Natural killer cell (primary cell): ENCODE data around the gene SPRR5. TPM values are rescaled to one million over a fixed set of nuclear protein-coding genes. Genes with fewer than 3 reads are reported as not detected.

Experiments used
- ATAC-seq, 3 donors: fragments of 150-1000 bp in 2 of 3; fragments of 200-7000 bp in 1 of 3; cut with Tn5 transposase; 1 replicate in 1 of 3; 2 replicates in 2 of 3; pipeline ENCODE4 v1.10.0; 2021; ENCODE audit warnings: mild to moderate bottlenecking in 2 of 3, moderate library complexity in 2 of 3
- DNase-seq, 2 donors: peaks; one replicate each; pipeline versions ENCODE4 v3.0.0 to v3.0.0-alpha.2; 2013 to 2021; ENCODE audit warnings: mixed read lengths in 1 of 2
- H3K27ac ChIP-seq: one replicate; pipeline ENCODE4 v1.5.1; 2013; ENCODE audit warnings: mild to moderate bottlenecking, low read length
- H3K27me3 ChIP-seq: one replicate; pipeline ENCODE4 v1.6.1; 2013; ENCODE audit warnings: low read length; ENCODE audit not compliant: control insufficient read depth, insufficient read depth
- H3K36me3 ChIP-seq: one replicate; pipeline ENCODE4 v1.6.1; 2013; ENCODE audit warnings: low read length; ENCODE audit not compliant: control insufficient read depth, insufficient read depth
- H3K4me1 ChIP-seq: one replicate; pipeline ENCODE4 v1.6.1; 2013; ENCODE audit warnings: low read length; ENCODE audit not compliant: control insufficient read depth, insufficient read depth
- H3K4me3 ChIP-seq: one replicate; pipeline ENCODE4 v1.5.1; 2013; ENCODE audit warnings: low read length
- H3K9me3 ChIP-seq: one replicate; pipeline ENCODE4 v1.6.1; 2013; ENCODE audit warnings: low read length; ENCODE audit not compliant: control insufficient read depth, insufficient read depth
- H3K27ac Mint-ChIP-seq, 2 donors: one replicate each; pipeline ENCODE4 v1.8.0; 2022; ENCODE audit warnings: mild to moderate bottlenecking in 2 of 2, mixed read lengths in 2 of 2, moderate library complexity in 1 of 2
- H3K27me3 Mint-ChIP-seq, 2 donors: one replicate each; pipeline ENCODE4 v1.8.0; 2022; ENCODE audit warnings: low read depth in 2 of 2, mixed read lengths in 2 of 2
- H3K36me3 Mint-ChIP-seq: one replicate; pipeline ENCODE4 v1.8.0; 2022; ENCODE audit warnings: mixed read lengths
- H3K4me1 Mint-ChIP-seq, 2 donors: one replicate each; pipeline ENCODE4 v1.8.0; 2022; ENCODE audit warnings: mixed read lengths in 2 of 2
- H3K4me3 Mint-ChIP-seq: one replicate; pipeline ENCODE4 v1.8.0; 2022; ENCODE audit warnings: mild to moderate bottlenecking, moderate library complexity, mixed read lengths
- H3K9me3 Mint-ChIP-seq, 2 donors: one replicate each; pipeline ENCODE4 v1.8.0; 2022; ENCODE audit warnings: mixed read lengths in 2 of 2
- WGBS: methylation state at CpG from one replicate; pipeline ENCODE4 v1.1.7; 2013; ENCODE audit warnings: missing lambda C conversion rate; ENCODE audit not compliant: insufficient coverage; 5-methylcytosine and 5-hydroxymethylcytosine counted together
- intact Hi-C: fragments of 100-400 bp; cut with micrococcal nuclease; formaldehyde crosslinking; loops from one replicate; pipeline ENCODE4 v1.14.2; 2022
- total RNA-seq, 4 donors: library from RNA; stranded (reverse); fragments of 120-200 nt in 1 of 4; gene quantifications; one replicate each; pipeline versions ENCODE4 v1.2.3 to v1.2.4, GENCODE V29; 2013 to 2022
- TF ChIP-seq, protein P1 (sequence below): fragments of 200-600 bp; IDR thresholded peaks from one replicate; pipeline ENCODE4 v1.8.0; 2022; ENCODE audit warnings: antibody characterized with exemption

SPRR5 gene
- total RNA-seq, 3 donors from 2014 or later (not counting 1 experiment from before 2014, with no cell fraction given): not detected

- Mint-ChIP-seq H3K36me3 (no peaks in the 10 kb centered on the region), H3K4me1 (no peaks in the 10 kb centered on the region), H3K4me3 (no peak overlapping the region), H3K9me3 (no peaks in the 10 kb centered on the region), H3K27ac (no peak overlapping the region), H3K27me3 (peaks cover 13 to 19% of the 10 kb centered on the region in 2 donors)
- intact Hi-C loops: no loop called here
- WGBS: 70% methylated on average over 7 of the region's 7 CpGs
- H3K27me3 ChIP-seq: peaks cover 2% of the 10 kb centered on the region
- no peaks in the 10 kb centered on the region for H3K4me1 ChIP-seq
- DNase-seq: no peak
- no peaks in the 10 kb centered on the region for H3K9me3 ChIP-seq
- no peak overlapping the region for H3K4me3 ChIP-seq
- TF ChIP-seq, protein P1, sequence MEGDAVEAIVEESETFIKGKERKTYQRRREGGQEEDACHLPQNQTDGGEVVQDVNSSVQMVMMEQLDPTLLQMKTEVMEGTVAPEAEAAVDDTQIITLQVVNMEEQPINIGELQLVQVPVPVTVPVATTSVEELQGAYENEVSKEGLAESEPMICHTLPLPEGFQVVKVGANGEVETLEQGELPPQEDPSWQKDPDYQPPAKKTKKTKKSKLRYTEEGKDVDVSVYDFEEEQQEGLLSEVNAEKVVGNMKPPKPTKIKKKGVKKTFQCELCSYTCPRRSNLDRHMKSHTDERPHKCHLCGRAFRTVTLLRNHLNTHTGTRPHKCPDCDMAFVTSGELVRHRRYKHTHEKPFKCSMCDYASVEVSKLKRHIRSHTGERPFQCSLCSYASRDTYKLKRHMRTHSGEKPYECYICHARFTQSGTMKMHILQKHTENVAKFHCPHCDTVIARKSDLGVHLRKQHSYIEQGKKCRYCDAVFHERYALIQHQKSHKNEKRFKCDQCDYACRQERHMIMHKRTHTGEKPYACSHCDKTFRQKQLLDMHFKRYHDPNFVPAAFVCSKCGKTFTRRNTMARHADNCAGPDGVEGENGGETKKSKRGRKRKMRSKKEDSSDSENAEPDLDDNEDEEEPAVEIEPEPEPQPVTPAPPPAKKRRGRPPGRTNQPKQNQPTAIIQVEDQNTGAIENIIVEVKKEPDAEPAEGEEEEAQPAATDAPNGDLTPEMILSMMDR: no peak
- no peak for ATAC-seq
- no peak overlapping the region for H3K27ac ChIP-seq
- no peaks in the 10 kb centered on the region for H3K36me3 ChIP-seq
Measured at GRCh38 chr1:152967201-152967600, 20.2 kb downstream of the SPRR5 start.

DNA sequence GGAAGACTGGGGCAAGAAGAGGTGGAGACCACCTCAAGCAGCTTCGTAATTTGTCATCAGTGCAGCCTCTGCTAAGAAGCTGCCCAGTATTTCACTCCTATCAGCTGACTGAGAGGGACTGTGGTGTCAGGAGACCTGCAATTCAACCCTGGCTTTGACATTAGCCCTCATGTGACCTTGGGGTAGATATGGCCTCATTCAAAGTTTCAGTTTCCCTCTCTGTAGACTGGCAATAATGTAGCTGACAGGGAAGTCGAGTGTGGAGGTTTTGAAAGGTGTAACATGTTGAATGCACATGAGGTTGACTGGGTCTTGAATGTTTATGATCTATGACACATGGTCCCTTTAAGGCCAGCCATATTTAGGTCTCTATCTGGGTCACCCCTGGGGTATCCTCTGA lies 21.2 kb downstream of the SPRR5 start:
- H3K27ac Mint-ChIP-seq: no peak overlapping the region
- H3K9me3 ChIP-seq: no peaks in the 10 kb centered on the region
- no peak overlapping the region for H3K4me3 Mint-ChIP-seq
- no peaks in the 10 kb centered on the region for H3K36me3 Mint-ChIP-seq
- H3K4me3 ChIP-seq: no peak overlapping the region
- intact Hi-C loops: no loop called here
- H3K4me1 ChIP-seq: no peaks in the 10 kb centered on the region
- DNase-seq (no peak), ATAC-seq (no peak)
- H3K9me3 Mint-ChIP-seq: no peaks in the 10 kb centered on the region
- peaks cover 22 to 23% of the 10 kb centered on the region in 2 donors for H3K27me3 Mint-ChIP-seq
- WGBS: 54% methylated on average over 2 of the region's 2 CpGs
- TF ChIP-seq, protein P1: no peak
- H3K4me1 Mint-ChIP-seq: no peaks in the 10 kb centered on the region
- no peaks in the 10 kb centered on the region for H3K36me3 ChIP-seq
- no peak overlapping the region for H3K27ac ChIP-seq
- H3K27me3 ChIP-seq: peaks cover 2% of the 10 kb centered on the region

DNA sequence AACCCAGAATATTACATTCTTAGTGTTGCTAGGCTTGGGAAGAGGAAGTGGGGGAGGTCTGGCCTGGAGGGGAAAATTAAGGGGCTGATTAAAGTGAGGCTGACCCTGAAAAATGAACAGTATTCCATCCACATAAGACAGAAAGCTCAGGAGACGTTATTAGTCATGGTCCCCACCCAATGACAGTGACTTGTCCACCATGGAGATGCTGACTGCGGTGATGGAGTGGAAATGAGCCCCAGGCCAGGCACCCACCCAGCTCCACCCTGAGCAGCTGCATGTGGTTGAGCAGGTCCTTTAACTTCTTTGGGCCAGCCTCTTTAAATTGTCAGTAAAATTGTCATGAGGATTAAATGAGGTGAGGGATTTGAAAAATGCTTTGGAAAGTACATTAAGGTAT lies 22.0 kb downstream of the SPRR5 start:
- H3K4me1 Mint-ChIP-seq: no peaks in the 10 kb centered on the region
- no peaks in the 10 kb centered on the region for H3K9me3 ChIP-seq
- H3K27ac ChIP-seq: no peak overlapping the region
- no peak for DNase-seq
- H3K4me1 ChIP-seq: no peaks in the 10 kb centered on the region
- no peaks in the 10 kb centered on the region for H3K36me3 Mint-ChIP-seq
- intact Hi-C loops: no loop called here
- H3K9me3 Mint-ChIP-seq: no peaks in the 10 kb centered on the region
- TF ChIP-seq, protein P1: no peak
- no peak for ATAC-seq
- H3K4me3 ChIP-seq: no peak overlapping the region
- no peak overlapping the region for H3K27ac Mint-ChIP-seq
- H3K27me3 ChIP-seq: peaks cover 2% of the 10 kb centered on the region
- 86% methylated on average over 2 of the region's 2 CpGs for WGBS
- peaks cover 17 to 31% of the 10 kb centered on the region in 2 donors for H3K27me3 Mint-ChIP-seq
- no peaks in the 10 kb centered on the region for H3K36me3 ChIP-seq
- no peak overlapping the region for H3K4me3 Mint-ChIP-seq

- no peaks in the 10 kb centered on the region for H3K9me3 Mint-ChIP-seq
- no peak within 1 kb of the TSS for H3K4me3 Mint-ChIP-seq
- peaks cover 2% of the 10 kb centered on the region for H3K27me3 ChIP-seq
- TF ChIP-seq, protein P1: no peak
- ATAC-seq (no peak), DNase-seq (no peak)
- no peak within 1 kb of the TSS for H3K27ac Mint-ChIP-seq
- H3K4me1 Mint-ChIP-seq: no peaks in the 10 kb centered on the region
- no peaks in the 10 kb centered on the region for H3K4me1 ChIP-seq
- intact Hi-C loops: no loop called here
- H3K36me3 ChIP-seq: no peaks in the 10 kb centered on the region
- no peak within 1 kb of the TSS for H3K27ac ChIP-seq
- no peaks in the 10 kb centered on the region for H3K36me3 Mint-ChIP-seq
- no peaks in the 10 kb centered on the region for H3K9me3 ChIP-seq
- H3K4me3 ChIP-seq: no peak within 1 kb of the TSS
- peaks cover 11 to 28% of the 10 kb centered on the region in 2 donors for H3K27me3 Mint-ChIP-seq
- WGBS: 90% methylated on average over 6 of the region's 6 CpGs
Measured at GRCh38 chr1:152970495-152970894, 23.5 kb downstream of the SPRR5 start, which contains the start of gene SPRR4. Gene SPRR4, plus strand, starts transcription at chr1:152970648. Its CDS starts 1,243 bp downstream, at chr1:152971891.
